Neural progenitor cell (in vitro differentiated cells): ENCODE measurements around the gene FARP1. TPM values are rescaled to one million over a fixed set of nuclear protein-coding genes. Genes with fewer than 3 reads are reported as not detected.

Experiments used
- DNase-seq: peaks from one replicate; pipeline ENCODE4 v3.0.0-alpha.2; 2016; ENCODE audit warnings: low spot score
- H2AFZ ChIP-seq: fragments of 200-600 bp; sonication (generic); replicated peaks from 2 replicates; pipeline ENCODE4 v1.6.1; 2016; ENCODE audit warnings: antibody characterized with exemption
- H3F3A ChIP-seq: fragments of 200-600 bp; sonication (generic); 2 replicates; pipeline ENCODE4 v1.6.1; 2016; ENCODE audit warnings: antibody characterized with exemption, low read depth
- H3K27ac ChIP-seq: fragments of 200-600 bp; sonication (generic); 2 replicates; pipeline ENCODE4 v1.5.1; 2016; ENCODE audit warnings: mild to moderate bottlenecking
- H3K27me3 ChIP-seq: fragments of 200-600 bp; sonication (generic); 2 replicates; pipeline ENCODE4 v1.6.1; 2016; ENCODE audit warnings: mild to moderate bottlenecking, moderate library complexity
- H3K36me3 ChIP-seq: fragments of 200-600 bp; sonication (generic); 2 replicates; pipeline ENCODE4 v1.5.1; 2016
- H3K4me1 ChIP-seq: fragments of 200-600 bp; sonication (generic); 2 replicates; pipeline ENCODE4 v1.6.1; 2016; ENCODE audit warnings: mixed run types
- H3K4me2 ChIP-seq: fragments of 200-600 bp; sonication (generic); 2 replicates; pipeline ENCODE4 v1.6.1; 2016
- H3K4me3 ChIP-seq: fragments of 200-600 bp; sonication (generic); 2 replicates; pipeline ENCODE4 v1.5.1; 2016
- H3K79me2 ChIP-seq: fragments of 200-600 bp; sonication (generic); 2 replicates; pipeline ENCODE4 v1.6.1; 2016; ENCODE audit warnings: low read depth
- H3K9ac ChIP-seq: fragments of 200-600 bp; sonication (generic); 2 replicates; pipeline ENCODE4 v1.6.1; 2016
- H3K9me3 ChIP-seq: fragments of 200-600 bp; sonication (generic); 2 replicates; pipeline ENCODE4 v1.5.1; 2016; ENCODE audit warnings: low read depth
- H4K20me1 ChIP-seq: fragments of 200-600 bp; sonication (generic); 2 replicates; pipeline ENCODE4 v1.6.1; 2016; ENCODE audit warnings: low read depth
- H3K27ac Mint-ChIP-seq: 3 replicates; pipeline ENCODE4 v1.8.0; 2021; ENCODE audit warnings: mixed read lengths
- H3K27me3 Mint-ChIP-seq: 2 replicates; pipeline ENCODE4 v1.8.0; 2022; ENCODE audit warnings: low read depth, mild to moderate bottlenecking, inconsistent platforms, moderate library complexity, mixed read lengths; ENCODE audit not compliant: insufficient read depth
- H3K36me3 Mint-ChIP-seq: 3 replicates; pipeline ENCODE4 v1.8.0; 2021; ENCODE audit warnings: mixed read lengths
- H3K4me1 Mint-ChIP-seq: 3 replicates; pipeline ENCODE4 v1.8.0; 2021; ENCODE audit warnings: mixed read lengths
- H3K4me3 Mint-ChIP-seq: 3 replicates; pipeline ENCODE4 v1.8.0; 2021; ENCODE audit warnings: mild to moderate bottlenecking, moderate library complexity, mixed read lengths
- H3K9me3 Mint-ChIP-seq: 3 replicates; pipeline ENCODE4 v1.8.0; 2020; ENCODE audit warnings: mixed read lengths
- CTCF ChIP-seq: fragments of 200-600 bp; sonication (generic); IDR thresholded peaks from 2 replicates; pipeline ENCODE4 v1.5.1; 2017; ENCODE audit warnings: antibody characterized with exemption, mild to moderate bottlenecking
- EZH2 ChIP-seq: fragments of 200-600 bp; sonication (generic); IDR thresholded peaks from 2 replicates; pipeline ENCODE4 v1.6.1; 2017; ENCODE audit warnings: antibody characterized with exemption, mild to moderate bottlenecking, moderate library complexity
- EZH2phosphoT487 ChIP-seq: fragments of 200-600 bp; sonication (generic); IDR thresholded peaks from 2 replicates; pipeline ENCODE4 v1.6.1; 2017; ENCODE audit warnings: antibody characterized with exemption
- total RNA-seq: library from RNA; depleted of rRNA; stranded (reverse); fragments of >200 nt; gene quantifications from 2 replicates; pipeline ENCODE4 v1.2.3, GENCODE V29; 2015; ENCODE audit warnings: low replicate concordance

The FARP1 gene
- total RNA-seq, 1 donor from 2014 or later, result 78.0 TPM

- Histone ChIP-seq H3K9ac (no peak overlapping the region), H4K20me1 (peaks cover 18% of the 10 kb centered on the region), H3K9me3 (no peaks in the 10 kb centered on the region), H3K4me2 (no peak overlapping the region), H2AFZ (no peak overlapping the region), H3K27ac (no peak overlapping the region), H3K4me1 (peaks cover 5% of the 10 kb centered on the region), H3K36me3 (no peaks in the 10 kb centered on the region), H3F3A (no peaks in the 10 kb centered on the region), H3K79me2 (peaks cover 45% of the 10 kb centered on the region), H3K4me3 (no peak overlapping the region), H3K27me3 (no peaks in the 10 kb centered on the region)
- H3K4me3 Mint-ChIP-seq, result no peak overlapping the region
- H3K9me3 Mint-ChIP-seq, result peaks cover 27% of the 10 kb centered on the region
- H3K27ac Mint-ChIP-seq, result no peak overlapping the region
- H3K36me3 Mint-ChIP-seq, result peaks cover 35% of the 10 kb centered on the region
- no peak for DNase-seq
- peaks cover 11% of the 10 kb centered on the region for H3K4me1 Mint-ChIP-seq
- no peaks in the 10 kb centered on the region for H3K27me3 Mint-ChIP-seq
- TF ChIP-seq CTCF, result no peak
- no peak for TF ChIP-seq EZH2phosphoT487
- no peak for TF ChIP-seq EZH2
Measured at GRCh38 chr13:98232456-98232855, 89.6 kb downstream of the FARP1 start.

- no peaks in the 10 kb centered on the region for H3K9me3 ChIP-seq
- H3K27me3 ChIP-seq, result no peaks in the 10 kb centered on the region
- no peak overlapping the region for H3K4me2 ChIP-seq
- Mint-ChIP-seq H3K27ac (no peak overlapping the region), H3K27me3 (no peaks in the 10 kb centered on the region), H3K36me3 (peaks cover 31% of the 10 kb centered on the region), H3K9me3 (peaks cover 22% of the 10 kb centered on the region), H3K4me1 (peaks cover 11% of the 10 kb centered on the region), H3K4me3 (no peak overlapping the region)
- no peak overlapping the region for H3K27ac ChIP-seq
- H2AFZ ChIP-seq, result no peak overlapping the region
- no peak for TF ChIP-seq EZH2
- TF ChIP-seq CTCF, result no peak
- no peak for TF ChIP-seq EZH2phosphoT487
- H3K4me3 ChIP-seq, result no peak overlapping the region
- peaks cover 18% of the 10 kb centered on the region for H4K20me1 ChIP-seq
- H3K79me2 ChIP-seq, result peaks cover 45% of the 10 kb centered on the region
- no peaks in the 10 kb centered on the region for H3F3A ChIP-seq
- H3K9ac ChIP-seq, result no peak overlapping the region
- H3K36me3 ChIP-seq, result no peaks in the 10 kb centered on the region
- DNase-seq, result no peak
- H3K4me1 ChIP-seq, result peaks cover 5% of the 10 kb centered on the region
Measured at GRCh38 chr13:98233127-98233526, 90.2 kb downstream of the FARP1 start.

GRCh38 chr13:98234348-98234747 is 91.5 kb downstream of the FARP1 start:
- Histone ChIP-seq H3K79me2 (peaks cover 49% of the 10 kb centered on the region), H2AFZ (no peak overlapping the region), H3K4me3 (no peak overlapping the region), H3K9ac (no peak overlapping the region), H3K9me3 (no peaks in the 10 kb centered on the region), H4K20me1 (peaks cover 18% of the 10 kb centered on the region), H3K27me3 (no peaks in the 10 kb centered on the region), H3F3A (no peaks in the 10 kb centered on the region), H3K36me3 (no peaks in the 10 kb centered on the region), H3K4me1 (peaks cover 5% of the 10 kb centered on the region), H3K4me2 (no peak overlapping the region), H3K27ac (no peak overlapping the region)
- H3K36me3 Mint-ChIP-seq, result peaks cover 28% of the 10 kb centered on the region
- H3K4me1 Mint-ChIP-seq, result peaks cover 11% of the 10 kb centered on the region
- TF ChIP-seq EZH2phosphoT487 (no peak), CTCF (no peak)
- H3K27me3 Mint-ChIP-seq, result no peaks in the 10 kb centered on the region
- no peak overlapping the region for H3K27ac Mint-ChIP-seq
- no peak for DNase-seq
- H3K9me3 Mint-ChIP-seq, result peaks cover 15% of the 10 kb centered on the region
- no peak overlapping the region for H3K4me3 Mint-ChIP-seq

- DNase-seq, result no peak
- Histone ChIP-seq H3K27ac (no peak overlapping the region), H3K27me3 (no peaks in the 10 kb centered on the region), H3K79me2 (peaks cover 55% of the 10 kb centered on the region), H4K20me1 (peaks cover 25% of the 10 kb centered on the region), H3K4me3 (no peak overlapping the region), H3F3A (no peaks in the 10 kb centered on the region), H3K9me3 (no peaks in the 10 kb centered on the region), H2AFZ (no peak overlapping the region), H3K9ac (no peak overlapping the region), H3K4me2 (no peak overlapping the region), H3K36me3 (no peaks in the 10 kb centered on the region), H3K4me1 (peaks cover 5% of the 10 kb centered on the region)
- Mint-ChIP-seq H3K4me3 (no peak overlapping the region), H3K27me3 (no peaks in the 10 kb centered on the region), H3K4me1 (peaks cover 11% of the 10 kb centered on the region), H3K9me3 (peaks cover 5% of the 10 kb centered on the region), H3K27ac (no peak overlapping the region), H3K36me3 (peaks cover 28% of the 10 kb centered on the region)
- TF ChIP-seq EZH2phosphoT487 (no peak), CTCF (no peak)
Measured at GRCh38 chr13:98236197-98236596, 93.3 kb downstream of the FARP1 start.
